Hepatocyte (in vitro differentiated cells): Measurements from ENCODE around the gene PPP1CA. TPM values are rescaled to one million over a fixed set of nuclear protein-coding genes. Genes with fewer than 3 reads are reported as not detected.

ENCODE experiments used
- DNase-seq: peaks from one replicate; pipeline ENCODE4 v3.0.0-alpha.2; 2016; ENCODE audit warnings: low spot score
- H2AFZ ChIP-seq: fragments of 200-600 bp; sonication (generic); 2 replicates; pipeline ENCODE4 v1.6.0; 2016; ENCODE audit warnings: antibody characterized with exemption, mild to moderate bottlenecking
- H3K27ac ChIP-seq: fragments of 200-600 bp; sonication (generic); 2 replicates; pipeline ENCODE4 v1.5.1; 2016; ENCODE audit warnings: mild to moderate bottlenecking
- H3K27me3 ChIP-seq: fragments of 200-600 bp; sonication (generic); 2 replicates; pipeline ENCODE4 v1.6.1; 2016
- H3K36me3 ChIP-seq: fragments of 200-600 bp; sonication (generic); replicated peaks from 2 replicates; pipeline ENCODE4 v1.5.1; 2016; ENCODE audit warnings: low read depth; ENCODE audit not compliant: insufficient read depth
- H3K4me1 ChIP-seq: fragments of 200-600 bp; sonication (generic); 2 replicates; pipeline ENCODE4 v1.5.1; 2016; ENCODE audit warnings: mild to moderate bottlenecking, moderate library complexity; ENCODE audit not compliant: insufficient read depth
- H3K4me2 ChIP-seq: fragments of 200-600 bp; sonication (generic); 2 replicates; pipeline ENCODE4 v1.6.0; 2016
- H3K4me3 ChIP-seq: fragments of 200-600 bp; sonication (generic); 2 replicates; pipeline ENCODE4 v1.5.1; 2016; ENCODE audit warnings: mild to moderate bottlenecking
- H3K79me2 ChIP-seq: fragments of 200-600 bp; sonication (generic); 2 replicates; pipeline ENCODE4 v1.6.0; 2017; ENCODE audit warnings: mild to moderate bottlenecking
- H3K9me2 ChIP-seq: fragments of 200-600 bp; sonication (generic); replicated peaks from 2 replicates; pipeline ENCODE4 v1.6.0; 2017; ENCODE audit warnings: mild to moderate bottlenecking; ENCODE audit not compliant: insufficient read depth
- H3K9me3 ChIP-seq: fragments of 200-600 bp; sonication (generic); 2 replicates; pipeline ENCODE4 v1.5.1; 2016; ENCODE audit warnings: low read depth, mild to moderate bottlenecking
- H4K20me1 ChIP-seq: fragments of 200-600 bp; sonication (generic); 2 replicates; pipeline ENCODE4 v1.6.0; 2016; ENCODE audit warnings: mild to moderate bottlenecking; ENCODE audit not compliant: insufficient read depth, poor library complexity, severe bottlenecking
- EZH2 ChIP-seq: fragments of 200-600 bp; sonication (generic); IDR thresholded peaks from 2 replicates; pipeline ENCODE4 v1.6.1; 2016; ENCODE audit warnings: antibody characterized with exemption, mild to moderate bottlenecking, borderline replicate concordance
- EZH2phosphoT487 ChIP-seq: fragments of 200-600 bp; sonication (generic); IDR thresholded peaks from one replicate; pipeline ENCODE4 v1.6.1; 2018; ENCODE audit warnings: antibody characterized with exemption, mild to moderate bottlenecking, low read depth, moderate library complexity; ENCODE audit not compliant: unreplicated experiment, severe bottlenecking
- WGBS: methylation state at CpG from one replicate; pipeline ENCODE4 v1.1.6; 2016; ENCODE audit warnings: low lambda C conversion rate; ENCODE audit errors: missing lambda C conversion rate; 5-methylcytosine and 5-hydroxymethylcytosine counted together
- polyA plus RNA-seq: library from polyadenylated mRNA; unstranded; fragments of >200 nt; fragmentation: Nextera tagmentation; extraction: Ambion mirVana; gene quantifications from 2 replicates; pipeline ENCODE4 v1.2.1, GENCODE V29; 2016
- total RNA-seq: library from RNA; depleted of rRNA; stranded (reverse); fragments of >200 nt; gene quantifications from 2 replicates; pipeline ENCODE4 v1.2.3, GENCODE V29; 2014
- TF ChIP-seq, protein P1 (sequence below): fragments of 200-600 bp; sonication (generic); IDR thresholded peaks from 2 replicates; pipeline ENCODE4 v1.5.1; 2016; ENCODE audit warnings: antibody characterized with exemption, mild to moderate bottlenecking; ENCODE audit not compliant: poor library complexity

The PPP1CA gene
- total and polyA plus RNA-seq, 2 experiments from 2014 or later = 146 to 242 TPM

DNA sequence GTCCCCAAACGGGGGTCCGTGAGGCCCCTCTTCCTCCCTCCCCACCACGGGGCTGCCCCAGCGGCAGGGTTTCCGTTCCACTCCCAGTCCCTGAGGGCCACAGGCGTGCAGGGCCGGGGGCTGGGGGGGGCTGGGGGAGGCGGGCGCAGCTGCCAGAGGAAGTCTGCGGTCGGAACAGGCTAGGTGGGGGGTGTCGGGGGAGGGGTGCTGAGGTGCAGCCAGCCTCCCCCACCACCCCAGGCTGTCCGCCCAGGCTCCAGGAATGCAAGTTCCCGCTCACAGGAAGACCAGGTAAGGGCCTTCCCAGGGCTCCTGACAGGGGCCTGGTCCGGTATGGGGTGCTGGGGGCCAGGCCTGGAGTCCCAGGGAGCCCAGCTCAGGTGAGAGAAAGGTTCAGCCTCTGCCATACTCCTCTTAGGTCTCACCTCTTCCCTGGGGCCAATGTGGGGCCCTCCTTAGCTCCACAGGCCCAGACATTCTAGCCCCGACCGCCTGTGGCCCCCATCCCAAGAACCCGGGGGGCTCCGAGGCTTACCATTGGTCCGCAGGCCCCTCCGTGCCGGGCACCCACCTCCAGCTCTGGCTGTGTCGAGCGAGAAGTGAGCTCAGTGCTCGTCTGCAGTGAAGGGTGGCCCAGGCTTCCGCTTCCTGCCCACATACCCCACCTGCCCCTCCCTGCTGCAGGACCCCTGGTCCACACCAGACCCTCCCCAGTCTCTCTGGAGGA, 35.6 kb upstream of the PPP1CA start, which contains the start of gene PTPRCAP:
PTPRCAP (minus strand) TSS at position 601 of the 727 bp plus-strand sequence; CDS start at position 538, 63 bp downstream.
- Histone ChIP-seq H3K4me2 (no peak within 1 kb of the TSS), H3K27ac (no peak within 1 kb of the TSS), H3K4me1 (peaks cover 1% of the 10 kb centered on the region), H3K4me3 (no peak within 1 kb of the TSS), H3K79me2 (peaks cover 6% of the 10 kb centered on the region), H3K9me3 (no peaks in the 10 kb centered on the region), H2AFZ (no peak within 1 kb of the TSS), H3K27me3 (no peaks in the 10 kb centered on the region), H4K20me1 (no peaks in the 10 kb centered on the region), H3K36me3 (no peaks in the 10 kb centered on the region), H3K9me2 (no peaks in the 10 kb centered on the region)
- DNase-seq = no peak
- TF ChIP-seq EZH2phosphoT487 (no peak), EZH2 (no peak)
- TF ChIP-seq, protein P1, sequence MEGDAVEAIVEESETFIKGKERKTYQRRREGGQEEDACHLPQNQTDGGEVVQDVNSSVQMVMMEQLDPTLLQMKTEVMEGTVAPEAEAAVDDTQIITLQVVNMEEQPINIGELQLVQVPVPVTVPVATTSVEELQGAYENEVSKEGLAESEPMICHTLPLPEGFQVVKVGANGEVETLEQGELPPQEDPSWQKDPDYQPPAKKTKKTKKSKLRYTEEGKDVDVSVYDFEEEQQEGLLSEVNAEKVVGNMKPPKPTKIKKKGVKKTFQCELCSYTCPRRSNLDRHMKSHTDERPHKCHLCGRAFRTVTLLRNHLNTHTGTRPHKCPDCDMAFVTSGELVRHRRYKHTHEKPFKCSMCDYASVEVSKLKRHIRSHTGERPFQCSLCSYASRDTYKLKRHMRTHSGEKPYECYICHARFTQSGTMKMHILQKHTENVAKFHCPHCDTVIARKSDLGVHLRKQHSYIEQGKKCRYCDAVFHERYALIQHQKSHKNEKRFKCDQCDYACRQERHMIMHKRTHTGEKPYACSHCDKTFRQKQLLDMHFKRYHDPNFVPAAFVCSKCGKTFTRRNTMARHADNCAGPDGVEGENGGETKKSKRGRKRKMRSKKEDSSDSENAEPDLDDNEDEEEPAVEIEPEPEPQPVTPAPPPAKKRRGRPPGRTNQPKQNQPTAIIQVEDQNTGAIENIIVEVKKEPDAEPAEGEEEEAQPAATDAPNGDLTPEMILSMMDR = no peak
- 92% methylated on average over 17 of the region's 26 CpGs for whole genome bisulfite sequencing

DNA sequence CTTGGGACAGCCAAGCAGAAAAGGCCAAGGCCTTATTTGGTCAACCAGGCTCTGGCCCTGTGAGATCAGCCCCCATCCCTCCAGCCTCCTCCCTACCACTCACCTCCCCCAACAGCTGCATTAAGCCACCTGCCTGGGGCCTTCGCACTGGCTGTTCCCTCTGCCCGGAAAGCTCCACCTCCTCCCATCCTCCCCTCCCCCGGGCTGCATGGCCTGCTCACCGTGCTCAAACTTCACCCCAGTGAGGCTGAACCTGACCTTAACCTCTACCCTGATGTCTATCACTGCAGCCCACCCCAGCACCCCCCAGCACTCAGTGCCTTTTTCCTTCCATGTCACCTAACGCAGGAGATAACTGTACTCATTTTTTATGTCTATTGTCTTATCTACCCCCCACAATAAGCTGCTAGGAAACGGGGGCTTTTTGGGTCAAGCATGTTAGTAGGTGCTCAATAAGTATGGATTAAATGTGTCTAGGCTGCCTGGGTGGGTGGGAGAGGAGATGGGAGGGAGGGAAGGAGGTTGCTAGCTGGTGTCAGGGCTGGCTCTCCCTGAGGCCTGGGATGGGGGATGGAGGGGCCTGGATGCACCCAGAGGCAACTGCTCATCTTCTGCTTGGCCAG, 34.9 kb upstream of the PPP1CA start:
- no peaks in the 10 kb centered on the region for H3K79me2 ChIP-seq
- no peak for DNase-seq
- H3K4me3 ChIP-seq = no peak overlapping the region
- WGBS = 67% methylated on average over 6 of the region's 6 CpGs
- H3K4me1 ChIP-seq = no peaks in the 10 kb centered on the region
- no peak for TF ChIP-seq EZH2phosphoT487
- TF ChIP-seq, protein P1 = no peak
- TF ChIP-seq EZH2 = no peak
- no peak overlapping the region for H3K4me2 ChIP-seq
- H4K20me1 ChIP-seq = no peaks in the 10 kb centered on the region
- H2AFZ ChIP-seq = no peak overlapping the region
- H3K27ac ChIP-seq = no peak overlapping the region
- H3K27me3 ChIP-seq = no peaks in the 10 kb centered on the region
- H3K9me3 ChIP-seq = no peaks in the 10 kb centered on the region
- H3K9me2 ChIP-seq = no peaks in the 10 kb centered on the region
- no peaks in the 10 kb centered on the region for H3K36me3 ChIP-seq

DNA sequence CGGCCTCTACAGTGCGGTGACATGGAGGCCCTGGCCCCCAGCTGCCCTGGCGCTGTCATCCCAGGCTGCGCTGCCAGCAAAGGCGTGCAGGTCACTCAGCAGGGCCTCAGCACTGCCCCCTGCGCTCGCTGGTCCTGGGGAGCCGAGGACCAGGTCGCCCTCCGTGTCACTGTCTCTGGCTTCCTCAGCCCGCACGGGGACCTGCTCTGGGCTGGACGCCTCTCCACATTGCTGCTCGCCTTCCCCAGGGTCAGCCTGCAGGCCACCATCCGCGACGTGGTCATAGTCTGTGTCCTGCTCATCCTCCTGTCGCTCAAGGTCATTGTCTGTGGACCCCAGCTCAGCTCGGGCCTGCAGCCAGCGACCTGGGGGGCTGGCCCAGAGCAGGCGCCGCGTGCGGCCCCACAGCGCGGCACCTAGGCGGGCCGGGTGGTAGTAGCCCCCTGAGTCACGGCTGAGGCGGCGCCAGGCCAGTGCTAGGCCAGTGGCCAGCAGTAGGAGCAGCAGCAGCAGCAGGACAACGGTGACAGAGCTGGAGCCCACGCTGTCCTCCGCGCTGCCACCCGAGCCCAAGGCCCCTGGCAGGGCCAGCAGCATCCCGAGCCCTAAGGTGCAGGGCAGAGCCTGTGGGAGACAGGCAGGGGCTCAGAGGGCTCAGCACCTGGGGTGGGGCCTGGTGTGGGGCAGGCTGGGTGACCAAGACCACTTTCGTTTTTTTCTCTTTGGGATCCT, 34.2 kb upstream of the PPP1CA start:
- no peaks in the 10 kb centered on the region for H3K4me1 ChIP-seq
- no peak overlapping the region for H2AFZ ChIP-seq
- H3K36me3 ChIP-seq = no peaks in the 10 kb centered on the region
- no peak for DNase-seq
- no peaks in the 10 kb centered on the region for H3K9me2 ChIP-seq
- no peak for TF ChIP-seq EZH2phosphoT487
- H3K4me2 ChIP-seq = no peak overlapping the region
- no peaks in the 10 kb centered on the region for H3K79me2 ChIP-seq
- H3K27me3 ChIP-seq = no peaks in the 10 kb centered on the region
- H3K27ac ChIP-seq = no peak overlapping the region
- 95% methylated on average over 37 of the region's 38 CpGs for WGBS
- no peaks in the 10 kb centered on the region for H4K20me1 ChIP-seq
- no peaks in the 10 kb centered on the region for H3K9me3 ChIP-seq
- no peak overlapping the region for H3K4me3 ChIP-seq
